NCI-H187 treated with DMSO at 0.1 percent for 48 hours (cell line): ENCODE data around the gene PCDHGA6.
"Not testable (repeated sequence)": the region's sequence is repeated elsewhere in the genome, so short reads cannot be mapped to it uniquely, and the experiment has no call there.

Source experiments
- DNase-seq: peaks from one replicate; lab custom pipeline; 2025; lab: John Stamatoyannopoulos, UW

Gene PCDHGA6

DNA sequence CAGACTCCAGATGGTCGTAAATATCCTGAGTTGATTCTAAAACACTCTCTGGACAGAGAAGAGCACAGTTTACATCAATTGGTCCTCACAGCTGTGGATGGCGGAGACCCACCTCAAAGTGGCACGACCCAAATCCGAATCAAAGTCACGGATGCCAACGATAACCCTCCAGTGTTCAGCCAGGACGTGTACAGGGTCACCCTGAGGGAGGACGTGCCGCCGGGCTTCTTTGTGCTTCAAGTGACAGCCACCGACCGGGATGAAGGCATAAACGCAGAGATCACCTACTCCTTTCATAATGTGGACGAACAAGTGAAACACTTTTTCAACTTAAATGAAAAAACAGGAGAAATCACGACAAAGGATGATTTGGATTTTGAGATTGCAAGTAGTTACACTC, 13.0 kb upstream of the PCDHGA6 start:
- DNase-seq, result no peak

DNA sequence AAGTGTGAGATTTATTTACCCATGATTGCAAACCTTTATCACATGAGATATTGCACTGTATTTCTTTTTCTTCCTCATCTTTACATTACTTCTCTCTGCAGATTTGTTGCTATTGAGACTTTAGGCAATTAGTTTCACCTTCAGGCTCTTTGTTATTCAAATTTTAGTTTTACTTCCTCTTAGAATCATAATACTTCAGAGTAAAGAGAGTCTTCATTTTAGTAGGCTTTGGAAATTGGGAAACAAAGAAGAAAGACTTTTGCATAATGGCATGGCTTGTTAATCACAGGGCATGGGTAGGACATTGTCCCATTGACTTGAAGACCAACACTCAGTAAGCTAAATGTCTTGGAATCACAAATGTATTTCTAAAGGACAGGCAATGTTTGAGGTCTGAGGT, 11.0 kb upstream of the PCDHGA6 start:
- DNase-seq, result no peak

- DNase-seq, result no peak
Observed at GRCh38 chr5:141363952-141364660, 9.6 kb upstream of the PCDHGA6 start, which contains the start of gene PCDHGA5. Gene PCDHGA5 (plus strand): TSS chr5:141364162. CDS start chr5:141364331, 169 bp downstream.

DNA sequence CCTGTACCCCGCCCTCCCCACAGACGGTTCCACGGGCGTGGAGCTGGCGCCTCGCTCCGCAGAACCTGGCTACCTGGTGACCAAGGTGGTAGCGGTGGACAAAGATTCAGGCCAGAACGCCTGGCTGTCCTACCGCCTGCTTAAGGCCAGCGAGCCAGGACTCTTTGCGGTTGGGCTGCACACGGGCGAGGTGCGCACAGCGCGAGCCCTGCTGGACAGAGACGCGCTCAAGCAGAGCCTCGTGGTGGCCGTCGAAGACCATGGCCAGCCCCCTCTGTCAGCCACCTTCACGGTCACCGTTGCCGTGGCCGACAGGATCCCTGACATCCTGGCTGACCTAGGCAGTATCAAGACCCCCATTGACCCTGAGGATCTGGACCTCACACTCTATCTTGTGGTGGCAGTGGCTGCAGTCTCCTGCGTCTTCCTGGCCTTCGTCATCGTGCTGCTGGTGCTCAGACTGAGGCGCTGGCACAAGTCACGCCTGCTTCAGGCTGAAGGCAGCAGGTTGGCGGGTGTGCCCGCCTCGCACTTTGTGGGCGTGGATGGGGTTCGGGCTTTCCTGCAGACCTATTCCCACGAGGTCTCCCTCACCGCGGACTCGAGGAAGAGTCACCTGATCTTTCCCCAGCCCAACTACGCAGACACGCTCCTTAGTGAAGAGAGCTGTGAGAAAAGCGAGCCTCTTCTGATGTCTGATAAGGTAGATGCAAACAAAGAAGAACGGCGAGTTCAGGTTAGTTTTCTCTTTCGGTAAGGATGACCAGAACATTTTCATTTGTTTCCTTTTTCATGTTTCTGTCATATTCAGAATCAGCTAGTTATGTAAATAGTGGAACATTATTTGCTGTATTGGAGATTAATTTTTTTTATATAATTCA, 7.4 kb upstream of the PCDHGA6 start:
- DNase-seq, result no peak

- no peak for DNase-seq
Observed at GRCh38 chr5:141369994-141370848, 3.5 kb upstream of the PCDHGA6 start, which contains the start of gene PCDHGB3. Gene PCDHGB3 (plus strand): TSS chr5:141370242. CDS start chr5:141370395, 153 bp downstream.

DNA sequence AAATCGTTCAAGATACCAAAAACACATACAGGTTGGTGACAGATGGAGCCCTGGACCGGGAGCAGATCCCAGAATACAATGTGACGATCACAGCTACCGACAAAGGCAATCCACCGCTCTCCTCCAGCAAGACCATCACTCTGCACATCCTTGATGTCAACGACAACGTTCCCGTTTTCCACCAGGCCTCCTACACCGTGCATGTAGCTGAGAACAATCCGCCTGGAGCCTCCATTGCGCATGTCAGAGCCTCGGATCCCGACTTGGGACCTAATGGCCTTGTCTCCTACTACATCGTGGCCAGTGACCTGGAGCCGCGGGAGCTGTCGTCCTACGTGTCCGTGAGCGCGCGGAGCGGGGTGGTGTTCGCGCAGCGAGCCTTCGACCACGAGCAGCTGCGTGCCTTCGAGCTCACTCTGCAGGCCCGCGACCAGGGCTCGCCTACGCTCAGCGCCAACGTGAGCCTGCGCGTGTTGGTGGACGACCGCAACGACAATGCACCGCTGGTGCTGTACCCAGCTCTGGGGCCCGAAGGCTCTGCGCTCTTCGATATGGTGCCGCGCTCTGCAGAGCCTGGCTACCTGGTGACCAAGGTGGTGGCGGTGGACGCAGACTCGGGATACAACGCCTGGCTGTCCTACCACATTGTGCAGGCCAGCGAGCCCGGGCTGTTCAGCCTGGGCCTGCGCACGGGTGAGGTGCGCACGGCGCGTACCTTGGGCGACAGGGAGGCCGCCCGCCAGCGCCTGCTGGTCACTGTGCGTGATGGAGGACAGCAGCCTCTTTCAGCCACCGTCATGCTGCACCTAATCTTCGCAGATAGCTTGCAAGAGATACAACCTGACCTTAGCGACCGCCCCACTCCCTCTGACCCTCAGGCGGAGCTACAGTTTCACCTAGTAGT, 1.9 kb upstream of the PCDHGA6 start:
- no peak for DNase-seq

DNA sequence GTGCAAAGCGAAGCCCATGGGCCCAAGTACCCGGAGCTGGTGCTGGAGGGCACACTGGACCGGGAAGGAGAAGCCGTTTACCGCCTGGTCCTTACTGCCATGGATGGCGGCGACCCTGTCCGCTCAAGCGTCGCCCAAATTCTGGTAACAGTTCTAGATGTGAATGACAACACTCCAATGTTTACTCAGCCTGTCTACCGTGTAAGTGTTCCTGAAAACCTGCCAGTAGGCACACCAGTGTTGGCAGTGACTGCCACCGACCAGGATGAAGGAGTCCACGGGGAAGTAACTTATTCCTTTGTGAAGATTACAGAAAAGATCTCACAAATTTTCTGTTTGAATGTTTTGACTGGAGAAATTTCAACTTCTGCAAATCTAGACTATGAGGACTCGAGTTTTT, 936 bp downstream of the PCDHGA6 start:
- no peak for DNase-seq

DNA sequence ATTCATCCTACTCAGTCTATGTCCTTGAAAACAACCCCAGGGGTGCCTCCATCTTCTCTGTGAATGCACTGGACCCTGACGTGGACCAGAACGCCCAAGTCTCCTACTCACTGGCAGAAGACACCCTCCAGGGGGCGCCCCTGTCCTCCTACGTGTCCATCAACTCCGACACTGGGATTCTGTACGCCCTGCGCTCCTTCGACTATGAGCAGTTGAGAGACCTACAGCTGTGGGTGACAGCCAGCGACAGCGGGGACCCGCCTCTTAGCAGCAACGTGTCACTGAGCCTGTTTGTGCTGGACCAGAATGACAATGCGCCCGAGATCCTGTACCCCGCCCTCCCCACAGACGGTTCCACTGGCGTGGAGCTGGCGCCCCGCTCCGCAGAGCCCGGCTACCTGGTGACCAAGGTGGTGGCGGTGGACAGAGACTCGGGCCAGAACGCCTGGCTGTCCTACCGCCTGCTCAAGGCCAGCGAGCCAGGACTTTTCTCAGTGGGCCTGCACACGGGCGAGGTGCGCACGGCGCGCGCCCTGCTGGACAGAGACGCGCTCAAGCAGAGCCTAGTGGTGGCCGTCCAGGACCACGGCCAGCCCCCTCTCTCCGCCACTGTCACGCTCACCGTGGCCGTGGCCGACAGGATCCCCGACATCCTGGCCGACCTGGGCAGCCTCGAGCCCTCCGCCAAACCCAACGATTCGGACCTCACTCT, 1.9 kb downstream of the PCDHGA6 start:
- not testable (repeated sequence) for DNase-seq

GRCh38 chr5:141382469-141383294, 9.0 kb downstream of the PCDHGA6 start, which contains the start of gene PCDHGA7:
Gene PCDHGA7 (plus strand): TSS chr5:141382742. CDS start chr5:141382900, 158 bp downstream.
- DNase-seq, result no peak

GRCh38 chr5:141383345-141383744, 9.7 kb downstream of the PCDHGA6 start:
- DNase-seq, result no peak

DNA sequence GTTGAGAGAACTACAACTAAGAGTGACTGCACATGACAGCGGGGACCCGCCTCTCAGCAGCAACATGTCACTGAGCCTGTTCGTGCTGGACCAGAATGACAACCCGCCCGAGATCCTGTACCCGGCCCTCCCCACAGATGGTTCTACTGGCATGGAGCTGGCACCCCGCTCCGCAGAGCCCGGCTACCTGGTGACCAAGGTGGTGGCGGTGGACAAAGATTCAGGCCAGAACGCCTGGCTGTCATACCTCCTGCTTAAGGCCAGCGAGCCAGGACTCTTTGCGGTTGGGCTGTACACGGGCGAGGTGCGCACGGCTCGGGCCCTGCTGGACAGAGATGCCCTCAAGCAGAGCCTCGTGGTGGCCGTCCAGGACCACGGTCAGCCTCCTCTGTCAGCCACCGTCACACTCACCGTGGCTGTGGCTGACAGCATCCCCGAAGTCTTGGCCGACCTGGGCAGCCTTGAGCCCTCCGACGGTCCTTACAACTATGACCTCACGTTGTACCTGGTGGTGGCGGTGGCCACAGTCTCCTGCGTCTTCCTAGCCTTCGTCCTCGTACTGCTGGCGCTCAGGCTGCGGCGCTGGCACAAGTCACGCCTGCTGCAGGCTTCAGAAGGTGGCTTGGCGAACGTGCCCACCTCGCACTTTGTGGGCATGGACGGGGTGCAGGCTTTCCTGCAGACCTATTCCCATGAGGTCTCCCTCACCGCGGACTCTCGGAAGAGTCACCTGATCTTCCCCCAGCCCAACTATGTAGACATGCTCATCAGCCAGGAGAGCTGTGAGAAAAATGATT, 11.0 kb downstream of the PCDHGA6 start:
- DNase-seq, result no peak

DNA sequence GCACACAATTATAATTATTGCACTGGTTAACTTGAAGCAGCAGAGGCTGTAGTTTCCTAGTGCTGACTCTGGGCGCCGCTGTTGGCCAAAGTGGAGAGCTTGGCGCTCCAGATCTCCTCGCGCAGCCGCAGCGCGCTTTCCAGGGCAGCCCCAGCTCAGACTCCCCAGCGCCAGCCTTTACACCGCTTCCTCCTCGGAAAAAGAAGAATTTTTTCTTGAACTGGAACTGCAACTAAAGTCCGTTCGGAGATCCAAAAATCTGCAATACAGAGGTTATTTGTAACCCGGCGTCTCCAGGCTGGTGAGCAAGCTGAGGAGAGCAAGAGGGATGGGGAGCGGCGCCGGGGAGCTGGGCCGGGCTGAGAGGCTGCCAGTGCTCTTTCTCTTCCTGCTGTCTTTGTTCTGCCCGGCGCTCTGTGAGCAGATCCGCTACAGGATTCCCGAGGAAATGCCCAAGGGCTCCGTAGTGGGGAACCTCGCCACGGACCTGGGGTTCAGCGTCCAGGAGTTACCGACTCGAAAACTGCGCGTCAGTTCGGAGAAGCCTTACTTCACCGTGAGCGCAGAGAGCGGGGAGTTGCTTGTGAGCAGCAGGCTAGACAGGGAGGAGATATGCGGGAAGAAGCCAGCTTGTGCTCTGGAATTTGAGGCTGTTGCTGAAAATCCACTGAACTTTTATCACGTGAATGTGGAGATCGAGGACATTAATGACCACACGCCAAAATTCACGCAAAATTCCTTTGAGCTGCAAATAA, 14.0 kb downstream of the PCDHGA6 start, which contains the start of gene PCDHGB4:
PCDHGB4 (plus strand) TSS at position 142 of the 755 bp plus-strand sequence; CDS start at position 329, 187 bp downstream.
- DNase-seq, result not testable (repeated sequence)

DNA sequence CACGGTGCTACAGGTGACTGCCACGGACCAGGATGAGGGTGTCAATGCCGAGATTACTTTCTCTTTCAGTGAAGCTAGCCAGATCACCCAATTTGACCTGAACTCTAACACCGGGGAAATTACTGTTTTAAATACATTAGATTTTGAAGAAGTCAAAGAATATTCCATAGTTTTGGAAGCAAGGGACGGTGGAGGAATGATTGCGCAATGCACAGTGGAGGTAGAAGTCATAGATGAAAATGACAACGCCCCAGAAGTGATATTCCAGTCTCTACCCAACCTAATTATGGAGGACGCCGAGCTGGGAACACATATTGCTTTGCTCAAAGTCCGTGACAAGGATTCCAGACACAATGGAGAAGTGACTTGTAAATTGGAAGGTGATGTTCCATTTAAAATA, 15.0 kb downstream of the PCDHGA6 start:
- DNase-seq, result no peak

- no peak for DNase-seq
Observed at GRCh38 chr5:141389153-141390042, 15.7 kb downstream of the PCDHGA6 start.

DNA sequence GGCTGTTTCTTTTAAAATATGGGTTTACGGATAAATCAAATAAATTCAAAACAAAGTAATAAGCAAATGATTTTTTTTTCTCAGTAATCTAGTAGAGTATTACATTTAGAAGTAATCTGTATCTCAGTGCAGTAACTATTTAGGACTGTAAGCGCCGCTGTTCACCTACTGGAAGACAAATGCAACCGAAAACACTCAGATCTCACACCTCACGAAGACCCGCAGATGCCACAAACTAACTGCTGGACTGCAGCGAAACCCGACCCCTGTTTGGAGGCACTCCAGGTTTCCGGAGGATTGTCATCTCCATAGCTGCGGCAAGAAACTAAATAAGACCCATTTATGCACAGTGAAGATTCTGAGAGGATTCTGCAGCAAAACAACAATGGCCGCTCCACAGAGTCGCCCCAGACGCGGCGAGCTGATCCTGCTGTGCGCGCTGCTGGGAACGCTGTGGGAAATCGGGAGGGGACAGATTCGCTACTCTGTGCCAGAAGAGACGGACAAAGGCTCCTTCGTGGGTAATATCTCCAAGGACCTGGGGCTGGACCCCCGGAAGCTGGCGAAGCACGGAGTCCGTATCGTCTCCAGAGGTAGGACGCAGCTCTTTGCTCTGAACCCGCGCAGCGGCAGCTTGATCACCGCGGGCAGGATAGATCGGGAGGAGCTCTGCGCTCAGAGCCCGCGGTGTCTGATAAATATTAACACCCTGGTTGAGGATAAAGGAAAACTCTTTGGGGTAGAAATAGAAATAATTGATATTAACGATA, 18.9 kb downstream of the PCDHGA6 start, which contains the start of gene PCDHGA8:
PCDHGA8 (plus strand) TSS at position 205 of the 770 bp plus-strand sequence; CDS start at position 386, 181 bp downstream.
- no peak for DNase-seq

- DNase-seq, result no peak
Observed at GRCh38 chr5:141393267-141393666, 19.6 kb downstream of the PCDHGA6 start.
